Activated CD4-positive, alpha-beta T cell treated with anti-CD3 and anti-CD28 coated beads for 4 hours (primary cell): ENCODE results near the gene BBS1.

Experiments
- DNase-seq, 2 donors: peaks; one replicate each; pipeline ENCODE4 v3.0.0-alpha.2; 2020

Gene BBS1

DNA sequence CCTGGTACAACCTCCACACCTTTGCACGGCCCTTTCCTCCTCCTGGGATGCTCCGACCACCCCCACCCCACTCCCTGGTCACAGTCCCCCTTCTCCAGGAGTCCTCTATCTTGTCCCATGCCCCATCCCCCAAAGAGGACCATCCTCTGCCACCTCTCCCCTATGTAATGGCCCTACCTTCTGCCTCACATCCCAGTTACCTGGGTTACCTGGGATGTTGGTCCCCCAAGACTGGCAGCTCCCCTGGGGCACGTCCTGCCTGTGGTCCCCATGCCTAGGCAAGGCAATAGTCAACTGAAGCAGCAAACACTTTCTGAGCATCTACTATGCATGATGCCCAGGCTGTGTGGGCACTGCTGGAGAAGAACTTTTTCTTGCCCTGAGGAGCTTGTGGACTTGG, 45.0 kb downstream of the BBS1 start:
- DNase-seq = no peak

DNA sequence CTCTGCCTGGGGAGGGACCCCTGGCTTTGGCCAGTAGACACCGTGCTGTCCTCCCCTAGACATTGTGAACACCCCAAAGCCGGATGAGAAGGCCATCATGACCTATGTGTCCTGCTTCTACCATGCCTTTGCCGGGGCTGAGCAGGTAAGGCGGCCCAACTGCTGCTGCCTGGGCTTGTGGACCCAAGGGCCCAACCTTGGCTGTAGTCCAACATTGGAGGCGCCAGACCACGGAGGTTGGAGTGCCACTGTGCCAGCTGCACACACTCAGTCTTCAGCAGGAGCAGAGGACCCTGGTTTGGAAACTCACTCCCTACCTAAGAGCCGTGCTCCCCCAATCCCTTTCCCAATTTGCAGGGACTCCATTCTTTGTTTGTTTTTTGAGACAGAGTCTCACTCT, 45.7 kb downstream of the BBS1 start:
- no peak for DNase-seq

DNA sequence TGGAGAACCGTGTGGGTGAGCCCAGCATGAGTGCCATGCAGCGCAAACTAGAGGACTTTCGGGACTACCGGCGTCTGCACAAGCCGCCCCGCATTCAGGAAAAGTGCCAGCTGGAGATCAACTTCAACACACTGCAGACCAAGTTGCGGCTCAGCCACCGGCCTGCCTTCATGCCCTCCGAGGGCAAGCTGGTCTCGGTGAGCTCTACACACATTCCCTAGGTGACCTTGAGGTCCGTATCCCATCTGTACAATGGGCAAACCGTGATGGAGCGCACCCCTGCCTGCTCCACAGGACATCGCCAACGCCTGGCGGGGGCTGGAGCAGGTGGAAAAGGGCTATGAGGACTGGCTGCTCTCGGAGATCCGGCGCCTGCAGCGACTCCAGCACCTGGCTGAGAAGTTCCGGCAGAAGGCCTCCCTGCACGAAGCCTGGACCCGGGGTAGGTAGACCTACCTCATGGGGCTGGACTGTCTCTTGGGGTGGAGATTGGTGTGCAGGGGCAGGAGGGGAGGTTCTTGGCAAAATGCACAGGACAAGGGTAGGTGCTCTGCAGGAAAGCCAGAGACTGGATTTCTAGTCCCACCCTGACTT, 47.4 kb downstream of the BBS1 start:
- DNase-seq = no peak

DNA sequence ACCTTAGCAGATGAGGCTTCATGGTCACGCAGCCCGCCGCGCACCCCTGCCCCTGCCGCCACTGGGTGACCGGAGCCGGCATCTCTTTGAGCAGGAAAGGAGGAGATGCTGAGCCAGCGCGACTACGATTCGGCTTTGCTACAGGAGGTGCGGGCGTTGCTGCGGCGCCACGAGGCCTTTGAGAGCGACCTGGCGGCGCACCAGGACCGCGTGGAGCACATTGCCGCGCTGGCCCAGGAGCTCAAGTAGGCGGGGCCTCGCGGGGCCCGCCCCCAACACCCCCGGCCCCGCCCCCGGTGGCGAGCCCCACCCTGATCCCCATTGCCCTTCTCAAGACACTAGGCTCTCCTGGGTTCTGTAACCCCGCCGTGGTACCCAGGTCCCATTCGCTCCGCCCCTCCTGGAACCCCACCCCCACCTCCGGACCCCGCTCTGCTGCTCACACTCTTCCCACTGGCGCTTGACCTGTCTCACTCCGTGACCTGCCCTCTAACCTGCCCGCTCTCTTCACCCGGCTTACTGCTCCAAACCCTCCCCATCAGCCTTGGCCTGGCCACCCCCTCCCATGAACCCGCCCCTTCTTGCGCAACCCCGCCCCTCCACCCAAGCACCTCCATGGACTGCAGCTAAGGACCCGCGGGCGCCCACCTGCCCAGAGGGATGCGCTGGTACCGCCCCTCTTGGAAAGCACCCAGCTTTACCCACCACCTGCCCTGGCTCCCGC, 48.9 kb downstream of the BBS1 start:
- peak; percentile 20 to 32 for DNase-seq

DNA sequence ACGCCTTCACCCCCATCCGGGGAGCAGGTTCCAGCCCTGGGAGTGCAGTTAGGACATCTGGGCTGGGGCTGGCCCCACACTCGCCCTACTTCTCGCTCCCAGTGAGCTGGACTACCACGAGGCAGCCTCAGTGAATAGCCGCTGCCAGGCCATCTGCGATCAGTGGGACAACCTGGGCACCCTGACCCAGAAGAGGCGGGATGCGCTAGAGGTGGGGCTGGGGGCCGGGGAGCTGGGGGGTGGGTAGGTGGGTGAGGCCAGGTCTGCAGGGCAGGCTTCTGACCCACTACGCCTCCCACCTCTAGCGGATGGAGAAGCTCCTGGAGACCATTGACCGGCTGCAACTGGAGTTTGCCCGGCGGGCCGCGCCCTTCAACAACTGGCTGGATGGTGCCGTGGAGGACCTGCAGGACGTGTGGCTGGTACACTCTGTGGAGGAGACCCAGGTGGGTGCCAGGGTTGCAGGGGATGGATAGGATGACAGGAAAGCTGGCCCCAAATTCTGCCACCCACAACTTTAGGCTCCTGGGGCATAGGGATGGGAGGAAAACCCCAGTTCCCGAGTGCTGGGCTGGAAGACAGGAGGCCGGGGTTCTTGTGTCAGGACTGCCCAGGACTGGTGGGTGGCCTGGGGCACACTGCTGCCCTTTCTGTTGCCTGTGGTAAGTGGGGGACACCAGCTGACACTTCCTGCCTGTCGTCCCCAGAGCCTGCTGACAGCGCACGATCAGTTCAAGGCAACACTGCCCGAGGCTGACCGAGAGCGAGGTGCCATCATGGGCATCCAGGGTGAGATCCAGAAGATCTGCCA, 49.6 kb downstream of the BBS1 start:
- no peak for DNase-seq

DNA sequence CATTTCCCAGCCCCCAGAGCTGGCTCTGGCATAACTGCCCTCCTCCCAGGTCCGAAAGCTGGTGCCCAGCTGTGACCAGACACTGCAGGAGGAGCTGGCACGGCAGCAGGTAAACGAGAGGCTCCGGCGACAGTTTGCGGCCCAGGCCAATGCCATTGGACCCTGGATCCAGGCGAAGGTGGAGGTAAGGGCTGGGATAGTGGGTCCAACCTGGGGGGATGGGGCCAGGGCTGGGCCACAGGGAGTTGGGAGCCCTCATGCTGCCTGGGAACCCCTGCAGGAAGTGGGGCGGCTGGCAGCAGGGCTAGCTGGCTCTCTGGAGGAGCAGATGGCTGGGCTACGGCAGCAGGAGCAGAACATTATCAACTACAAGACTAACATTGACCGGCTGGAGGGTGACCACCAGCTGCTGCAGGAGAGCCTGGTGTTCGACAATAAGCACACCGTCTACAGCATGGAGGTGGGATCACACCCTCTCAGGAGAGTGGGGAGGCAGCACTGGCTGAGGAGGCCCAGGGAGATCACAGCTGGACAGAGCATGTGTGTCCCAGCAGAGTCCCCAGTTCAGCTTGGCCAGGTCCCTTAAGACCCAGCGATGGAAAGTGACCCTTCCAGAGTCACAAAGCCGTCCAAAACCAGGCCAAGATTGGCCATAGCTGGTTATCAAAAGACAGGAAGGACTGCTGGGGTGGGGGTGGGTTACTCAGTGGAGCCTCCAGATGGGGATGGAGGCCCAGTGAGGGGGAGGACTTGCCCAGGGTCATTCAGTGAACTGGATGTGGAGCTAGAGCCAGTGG, 50.9 kb downstream of the BBS1 start:
- no peak for DNase-seq

DNA sequence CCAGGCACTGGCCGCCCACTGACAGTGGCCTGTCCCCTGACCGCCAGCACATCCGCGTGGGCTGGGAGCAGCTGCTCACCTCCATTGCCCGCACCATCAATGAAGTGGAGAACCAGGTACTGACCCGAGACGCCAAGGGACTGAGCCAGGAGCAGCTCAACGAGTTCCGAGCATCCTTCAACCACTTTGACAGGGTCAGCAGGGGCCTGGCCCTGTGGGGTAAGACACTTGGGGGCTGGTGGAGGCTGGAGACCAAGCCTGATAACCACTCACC, 51.5 kb downstream of the BBS1 start:
- DNase-seq = no peak

DNA sequence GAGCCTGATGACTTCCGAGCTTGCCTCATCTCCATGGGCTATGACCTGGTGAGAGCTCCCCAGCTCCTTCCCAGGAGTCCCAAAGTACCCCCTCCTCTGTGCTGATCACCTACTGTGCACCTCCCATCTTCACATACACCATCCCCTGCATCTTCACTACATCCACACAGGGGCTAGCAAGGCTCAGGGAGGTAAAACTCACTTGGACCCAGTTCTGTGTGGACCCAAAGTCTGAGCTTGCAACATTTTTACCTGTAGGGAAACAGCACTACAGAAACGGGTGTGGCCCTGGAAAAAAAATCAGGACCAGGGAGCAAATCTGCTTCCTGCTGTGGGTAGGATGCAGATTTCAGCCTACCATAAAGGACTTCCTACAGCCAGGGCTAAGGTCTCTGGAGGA, 51.8 kb downstream of the BBS1 start:
- no peak for DNase-seq

DNA sequence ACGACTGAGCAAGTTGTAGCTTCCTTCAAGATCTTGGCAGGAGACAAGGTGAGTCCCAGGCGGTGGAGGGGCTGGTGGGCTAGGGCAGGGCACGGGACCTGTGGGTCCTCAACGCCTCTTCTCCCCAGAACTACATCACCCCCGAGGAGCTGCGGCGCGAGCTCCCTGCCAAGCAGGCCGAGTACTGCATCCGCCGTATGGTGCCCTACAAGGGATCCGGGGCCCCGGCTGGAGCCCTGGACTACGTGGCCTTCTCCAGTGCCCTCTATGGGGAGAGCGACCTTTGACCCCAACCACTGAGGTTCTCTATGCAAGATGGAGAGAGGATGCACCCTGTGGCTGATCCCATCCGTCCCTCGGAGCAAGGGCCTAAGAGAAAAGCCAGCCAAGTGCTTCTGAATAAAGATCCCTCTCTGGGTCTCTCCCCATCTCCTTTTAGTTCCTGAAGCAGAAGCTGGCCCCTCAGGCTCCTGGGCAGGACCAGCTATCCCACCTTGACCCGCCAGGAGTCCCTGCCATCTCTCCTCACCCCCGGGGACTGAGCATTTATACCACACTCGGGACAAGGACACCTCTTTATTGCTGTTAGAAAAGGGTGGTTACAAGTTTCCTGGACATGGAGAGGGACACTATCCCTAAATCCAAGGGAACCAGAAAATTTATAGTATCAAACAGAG, 52.6 kb downstream of the BBS1 start:
- DNase-seq = no peak

DNA sequence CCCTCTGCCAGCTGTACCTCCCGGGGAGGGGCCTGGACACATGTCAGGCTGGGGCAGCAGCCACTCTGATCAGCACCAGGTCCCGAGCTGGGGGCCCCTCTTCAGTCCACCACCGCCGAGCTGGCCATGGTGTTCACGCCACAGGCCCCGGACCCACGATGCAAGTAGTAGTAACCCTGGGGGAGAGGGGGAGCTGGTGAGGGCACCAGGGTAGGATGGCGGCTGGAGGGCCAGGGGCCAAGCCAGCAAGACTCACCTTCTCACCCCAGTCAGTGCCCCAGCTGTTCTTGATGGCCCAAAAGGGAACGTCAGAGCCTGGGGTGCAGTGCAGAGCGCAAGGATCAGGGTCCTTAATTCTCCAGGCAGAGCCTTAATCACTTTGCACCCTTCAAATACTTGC, 53.4 kb downstream of the BBS1 start:
- no peak for DNase-seq

DNA sequence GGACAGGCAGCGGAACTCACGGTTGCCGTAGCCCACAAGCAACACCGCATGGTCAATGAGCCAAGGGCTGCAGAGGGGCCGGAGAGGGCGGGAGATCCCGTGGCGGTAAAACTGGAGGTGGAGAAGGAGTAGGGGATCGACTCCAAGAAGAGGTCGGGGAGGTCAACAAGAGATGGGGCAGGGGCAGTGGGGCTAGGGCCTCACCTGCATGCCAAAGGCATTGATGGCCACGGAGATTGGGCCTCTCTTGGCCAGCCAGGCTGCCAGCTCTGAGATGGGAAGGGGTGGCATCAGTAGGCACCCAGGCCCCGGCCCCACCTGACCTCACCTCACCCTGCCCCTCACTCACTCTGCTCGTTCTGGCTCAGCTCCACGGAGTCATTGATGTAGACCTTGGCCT, 54.1 kb downstream of the BBS1 start:
- DNase-seq = no peak

DNA sequence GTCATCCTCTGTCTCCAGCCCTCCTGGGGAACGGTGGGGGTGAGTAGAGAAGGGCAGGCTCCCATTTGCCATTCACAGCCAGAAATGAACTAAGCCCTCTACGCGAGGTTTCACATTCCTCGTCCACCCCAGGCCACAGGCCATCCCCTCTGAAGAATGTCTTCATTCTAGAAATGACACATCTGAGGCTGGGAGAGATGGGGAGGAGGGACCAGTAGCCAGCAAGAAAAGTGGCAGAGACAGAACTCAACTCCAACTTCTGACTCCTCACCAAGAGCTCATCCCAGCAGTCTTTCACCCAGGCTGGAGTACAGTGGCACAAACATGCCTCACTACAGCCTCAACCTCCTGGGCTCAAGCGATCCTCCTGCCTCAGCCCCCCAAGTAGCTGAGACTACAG, 54.5 kb downstream of the BBS1 start:
- no peak for DNase-seq

DNA sequence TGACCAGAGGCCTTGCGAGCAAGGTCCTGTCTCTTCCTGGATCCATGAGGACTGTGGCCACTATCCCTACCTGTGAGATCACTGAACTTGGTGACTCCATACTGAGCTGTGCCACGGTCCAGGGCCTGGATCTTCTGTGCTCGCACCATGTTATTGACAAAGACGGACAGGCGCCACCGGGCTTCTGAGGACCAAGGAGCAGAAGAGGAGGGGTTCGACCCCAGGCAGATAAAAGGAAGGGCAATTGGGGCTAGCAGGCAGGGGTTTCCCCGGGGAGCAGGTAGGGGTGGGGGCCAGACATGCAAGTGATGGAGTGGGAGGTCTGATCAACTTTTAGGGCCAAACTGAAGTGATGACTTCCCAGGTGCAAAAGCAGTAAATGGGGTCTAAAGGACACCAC, 55.8 kb downstream of the BBS1 start:
- DNase-seq = no peak

DNA sequence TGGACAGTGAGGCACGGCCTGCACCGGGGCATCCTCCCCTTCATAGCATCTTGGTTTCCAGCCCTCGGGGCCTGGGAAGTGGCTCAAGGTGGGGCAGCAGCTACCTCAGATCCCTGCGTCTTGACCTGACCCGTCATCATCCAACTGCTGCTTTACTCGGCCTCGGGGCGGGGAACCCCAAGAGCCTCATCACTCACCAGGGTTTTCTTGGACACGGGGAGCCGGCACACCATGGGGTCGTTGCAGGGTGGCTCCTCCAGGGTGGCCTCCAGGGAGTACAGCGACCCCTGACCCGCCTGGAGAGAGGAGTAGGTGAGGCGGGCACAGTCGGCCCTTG, 57.3 kb downstream of the BBS1 start:
- no peak for DNase-seq

DNA sequence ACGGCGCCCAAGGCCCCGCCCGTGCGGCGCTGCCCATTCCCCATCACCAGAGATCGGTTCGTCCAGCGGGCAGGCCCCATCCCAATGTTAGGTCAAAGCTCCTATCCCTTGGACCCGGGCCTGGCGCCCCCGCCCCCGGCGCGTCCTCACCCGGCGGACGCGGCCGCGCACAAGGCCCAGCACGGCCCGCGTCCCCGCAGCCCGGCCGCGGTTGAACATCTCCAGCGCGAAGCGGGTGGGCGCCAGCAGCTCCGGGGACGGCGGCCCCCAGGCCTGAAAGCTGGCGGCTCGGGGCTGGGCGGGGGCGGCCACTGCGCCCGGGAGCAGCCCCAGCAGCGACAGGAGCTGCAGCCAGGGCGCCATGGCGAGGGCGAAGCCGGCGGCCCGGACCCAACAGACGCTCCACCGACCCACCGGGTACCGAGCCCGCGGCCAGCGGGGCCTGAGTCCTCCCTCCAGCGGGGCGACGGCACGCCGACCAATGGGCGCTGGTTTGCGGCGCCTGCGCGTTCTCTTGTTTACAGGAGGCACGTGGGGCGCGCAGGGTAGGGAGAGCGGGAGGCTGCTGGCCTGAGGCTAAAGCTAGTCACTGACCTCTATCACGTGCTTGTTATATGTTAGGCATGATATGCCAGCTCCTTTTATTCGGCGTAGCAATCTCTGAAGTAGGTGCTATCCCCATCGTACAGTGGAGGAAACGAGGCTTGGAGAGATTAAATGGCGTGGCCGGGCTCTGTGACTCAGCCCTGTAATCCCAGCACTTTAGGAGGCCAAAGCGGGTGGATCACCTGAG, 57.9 kb downstream of the BBS1 start, which contains the start of gene CTSF:
Gene CTSF, minus strand, starts transcription at position 483 of the 793 bp plus-strand sequence. Its CDS starts 120 bp downstream, at position 363.
- peak; percentile 60 to 65 for DNase-seq

DNA sequence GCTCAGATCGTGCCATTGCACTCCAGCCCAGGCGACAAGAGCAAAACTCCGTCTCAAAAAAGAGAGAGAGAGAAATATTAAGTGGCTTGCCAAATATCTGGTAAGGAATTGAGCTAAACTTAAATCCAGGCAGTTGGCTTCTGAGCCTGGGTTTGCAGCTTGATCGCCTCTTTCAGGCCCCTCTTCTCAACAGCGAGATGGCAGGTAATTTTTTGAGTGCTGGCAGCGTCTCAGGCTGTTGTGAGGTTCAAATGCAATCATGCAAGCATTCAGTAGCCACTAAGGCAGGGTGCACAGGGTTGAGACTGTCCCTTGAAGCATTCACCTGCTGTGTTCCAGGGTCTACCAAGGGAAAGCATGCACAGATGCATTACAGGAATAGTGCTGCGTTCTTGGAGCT, 58.6 kb downstream of the BBS1 start:
- no peak for DNase-seq

DNA sequence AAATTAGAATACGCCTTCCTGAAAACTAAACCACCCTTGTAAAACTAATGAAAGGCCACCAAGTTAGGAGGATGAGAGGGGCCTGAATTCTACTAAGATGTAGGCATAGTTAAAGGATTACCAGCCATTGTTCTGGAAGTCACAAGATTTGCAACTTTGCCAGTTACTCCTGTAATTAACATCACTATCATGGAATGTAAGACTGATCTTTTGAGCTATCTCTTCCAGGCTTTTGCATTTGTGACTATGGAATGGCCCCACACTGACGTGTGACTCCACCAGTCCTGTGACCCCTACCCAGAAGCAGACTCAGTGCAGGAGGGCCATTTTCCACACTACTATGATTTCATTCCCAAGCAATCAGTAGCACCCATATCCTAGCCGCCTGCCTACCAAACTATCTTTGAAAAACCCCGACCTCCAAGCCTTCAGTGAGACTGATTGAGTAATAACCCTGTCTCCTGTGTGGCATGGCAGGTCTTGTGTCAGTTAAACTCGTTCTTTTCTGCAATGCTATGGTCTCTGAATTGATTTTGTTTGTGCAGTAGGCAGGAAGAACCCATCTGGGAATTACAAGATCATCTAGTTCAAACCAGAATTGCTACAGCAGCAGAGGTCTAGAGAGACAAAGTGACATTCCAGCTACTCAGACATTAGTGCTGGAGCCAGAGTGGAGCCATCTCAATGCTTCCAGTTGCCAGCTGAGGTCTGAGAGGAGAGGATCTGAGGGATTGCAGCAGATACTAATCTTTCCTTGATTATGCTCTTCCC, 59.8 kb downstream of the BBS1 start:
- DNase-seq = no peak

DNA sequence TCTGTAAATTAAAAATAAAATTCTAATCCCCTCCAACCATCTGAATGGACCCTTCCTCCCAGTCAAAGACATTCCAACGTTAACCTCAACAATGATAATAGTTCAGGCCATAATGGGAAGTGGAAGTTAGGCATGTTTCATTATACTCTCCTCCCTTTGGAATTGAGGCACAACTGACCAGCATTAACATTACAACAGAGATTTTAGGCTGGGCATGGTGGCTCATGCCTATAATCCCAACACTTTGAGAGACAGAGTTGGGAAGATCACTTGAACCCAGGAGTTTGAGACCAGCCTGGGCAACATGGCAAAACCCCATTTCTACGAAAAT, 60.4 kb downstream of the BBS1 start:
- no peak for DNase-seq

DNA sequence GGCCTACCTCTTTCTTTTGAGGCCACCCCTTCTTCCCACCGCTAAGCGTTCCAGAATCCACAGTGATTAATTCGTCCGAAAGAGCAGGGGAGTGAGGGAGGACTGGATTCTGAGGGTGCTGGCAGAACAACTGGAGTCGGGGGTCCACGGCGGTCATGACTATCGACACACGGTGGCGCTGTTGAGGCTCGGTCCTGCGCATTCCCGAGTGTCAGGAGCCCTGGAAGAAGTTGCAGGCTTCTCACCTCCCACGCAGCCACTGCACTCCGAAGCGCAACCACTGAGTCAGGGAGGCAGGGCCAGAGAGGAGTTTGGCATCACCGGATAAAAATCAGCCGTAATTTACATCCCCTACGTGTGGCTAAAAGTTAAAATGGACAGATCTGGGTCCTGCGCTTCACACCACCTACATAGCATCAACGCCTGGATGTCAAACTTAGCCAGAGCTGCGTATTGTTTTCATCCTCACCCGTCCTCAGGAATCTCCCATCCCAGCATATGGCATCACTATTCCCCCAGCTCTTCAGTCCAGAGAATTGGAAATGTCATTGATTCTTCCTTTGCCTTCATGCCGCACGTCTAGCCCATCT, 68.7 kb downstream of the BBS1 start:
- DNase-seq = peak; percentile 75 to 82

DNA sequence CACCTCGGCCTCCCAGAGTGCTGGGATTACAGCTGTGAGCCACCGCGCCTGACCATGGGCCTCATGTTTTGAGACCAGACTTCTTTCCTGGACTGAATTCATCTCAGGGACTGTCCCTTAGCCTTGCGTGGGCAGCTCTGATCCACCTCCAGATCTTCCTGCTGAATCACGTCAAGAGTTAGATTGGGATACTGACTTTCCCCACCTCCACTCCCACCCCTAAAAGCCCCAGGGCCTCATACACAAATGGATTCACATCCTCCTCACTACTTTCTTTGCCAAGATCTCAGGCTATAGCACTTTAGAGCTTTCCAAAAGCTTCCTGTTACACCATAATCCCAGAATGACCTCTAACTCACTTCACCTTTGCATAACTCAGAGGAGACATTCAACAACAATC, 70.4 kb downstream of the BBS1 start:
- no peak for DNase-seq

DNA sequence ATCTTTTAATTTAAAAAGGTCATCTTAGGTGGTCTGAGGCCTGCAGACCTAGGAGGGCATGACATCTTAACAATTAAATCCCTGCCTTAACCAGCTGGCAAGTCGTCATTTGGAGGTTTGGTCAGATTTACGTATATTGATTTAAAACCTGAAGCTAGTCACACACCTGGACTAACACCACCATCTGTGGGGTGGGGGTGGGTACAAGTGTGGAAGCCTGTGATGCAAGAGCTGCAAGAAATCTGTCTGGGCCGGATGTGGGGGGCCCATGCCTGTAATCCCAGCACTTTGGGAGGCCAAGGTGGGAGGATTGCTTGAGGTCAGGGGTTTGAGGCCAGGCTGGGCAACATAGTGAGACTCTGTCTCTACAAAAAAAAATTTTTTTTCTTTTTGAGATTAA, 70.8 kb downstream of the BBS1 start:
- DNase-seq = no peak
